NCI-H146 treated with DMSO at 0.1 percent for 48 hours (cell line): ENCODE results near the gene CCDC81.

Source experiments
- DNase-seq: peaks from one replicate; lab custom pipeline; 2025; ENCODE audit not compliant: unreplicated experiment; lab: John Stamatoyannopoulos, UW

The CCDC81 gene

DNA sequence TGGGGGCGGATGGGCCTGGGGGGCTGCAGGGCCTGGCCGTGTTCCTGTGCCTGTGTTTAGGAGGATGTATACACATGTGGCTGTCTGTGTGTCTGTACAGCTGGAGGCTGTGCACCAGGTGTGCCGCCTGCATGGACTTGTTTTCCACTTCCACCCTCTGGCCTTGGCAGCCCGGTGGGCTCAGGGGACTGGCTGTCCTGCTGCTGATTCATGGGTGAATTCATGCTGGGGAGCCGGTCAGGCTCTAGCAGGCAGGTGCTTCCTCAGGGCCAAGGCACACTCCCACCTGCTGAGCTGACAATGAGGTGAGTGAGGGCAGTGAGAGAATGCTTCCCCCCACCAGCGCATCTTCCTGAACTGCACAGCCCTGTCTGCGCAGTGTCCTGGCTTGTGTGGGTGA, 88.4 kb downstream of the CCDC81 start:
- DNase-seq: no peak

- DNase-seq: no peak
Measured at GRCh38 chr11:86463955-86464354, 89.3 kb downstream of the CCDC81 start.

GRCh38 chr11:86464509-86465221, 90.0 kb downstream of the CCDC81 start:
- no peak for DNase-seq

DNA sequence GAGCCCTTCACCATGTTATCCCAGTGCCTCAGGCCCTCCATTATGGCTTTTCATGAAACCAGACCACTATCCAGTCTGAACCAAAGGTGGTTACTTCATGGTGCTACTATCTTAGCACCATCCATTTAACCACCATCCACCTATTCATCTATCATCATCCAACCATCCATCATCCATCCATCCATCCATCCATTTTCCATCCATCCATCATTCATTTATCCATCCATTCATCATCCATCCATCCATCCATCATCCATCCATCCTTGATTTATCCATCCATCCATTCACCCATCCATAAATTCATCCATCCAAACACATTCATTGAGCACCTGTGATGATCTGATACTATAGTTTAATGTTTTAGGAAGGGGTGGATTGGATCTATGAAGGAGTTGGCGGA, 93.5 kb downstream of the CCDC81 start:
- DNase-seq: no peak

GRCh38 chr11:86469491-86470388, 95.1 kb downstream of the CCDC81 start:
- DNase-seq: no peak
